NCI-H524 treated with DMSO at 0.1 percent for 48 hours (cell line): ENCODE results near the gene CHL1.

ENCODE experiments used
- DNase-seq: peaks from one replicate; lab custom pipeline; 2025; lab: John Stamatoyannopoulos, UW

CHL1 gene

DNA sequence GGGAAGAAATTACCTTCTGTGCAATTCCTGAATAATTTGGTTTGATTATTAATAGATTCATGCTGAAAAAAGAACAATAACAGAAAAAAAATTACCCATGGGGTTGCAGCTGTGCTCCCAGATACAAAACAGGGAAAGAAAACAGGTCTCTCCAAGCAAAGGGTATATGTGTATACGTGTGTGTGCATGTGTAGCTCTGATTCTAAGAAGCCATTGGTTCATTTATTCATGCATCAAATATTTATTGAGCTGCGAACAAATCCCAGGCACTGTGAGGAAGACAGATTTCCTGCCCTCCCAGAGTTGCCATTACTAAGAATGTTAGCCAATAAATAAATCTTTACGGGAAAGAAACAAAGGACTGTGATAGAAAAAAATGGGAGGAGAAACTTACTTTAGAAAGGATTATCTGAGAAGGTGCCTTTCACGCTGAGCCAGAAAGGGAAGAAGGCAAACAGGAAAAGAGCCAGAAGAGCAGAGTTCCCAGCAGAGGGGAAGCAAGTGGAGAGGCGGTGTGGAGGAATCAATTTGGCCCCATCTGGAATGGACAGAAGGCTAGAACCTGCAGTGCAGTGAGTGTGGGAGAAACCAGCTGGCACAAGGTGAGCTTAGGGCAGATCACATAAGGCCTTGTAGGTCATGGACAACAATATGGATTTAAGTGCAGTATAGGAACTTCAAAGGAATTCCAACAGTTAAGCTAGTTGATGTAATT lies 20.7 kb downstream of the CHL1 start:
- peak; percentile 63 for DNase-seq

DNA sequence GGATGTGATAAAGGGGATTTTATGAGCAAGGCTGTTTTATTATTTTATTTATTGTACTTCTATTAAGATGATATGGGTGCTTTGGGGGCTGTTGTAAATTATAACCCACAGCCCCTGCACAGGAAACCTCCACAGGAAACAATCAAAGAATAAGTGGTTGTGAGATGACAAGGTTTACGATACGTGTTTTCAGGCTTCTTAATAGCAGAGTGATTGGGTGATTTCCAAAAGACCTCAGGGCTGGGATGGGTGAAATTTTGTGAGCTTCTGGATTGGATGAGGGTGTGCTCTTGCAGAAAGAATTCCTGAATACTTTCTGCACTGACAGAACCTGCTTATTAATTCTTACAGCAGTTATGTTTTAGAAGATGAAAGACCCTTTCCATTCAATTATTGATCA lies 21.4 kb downstream of the CHL1 start:
- no peak for DNase-seq

DNA sequence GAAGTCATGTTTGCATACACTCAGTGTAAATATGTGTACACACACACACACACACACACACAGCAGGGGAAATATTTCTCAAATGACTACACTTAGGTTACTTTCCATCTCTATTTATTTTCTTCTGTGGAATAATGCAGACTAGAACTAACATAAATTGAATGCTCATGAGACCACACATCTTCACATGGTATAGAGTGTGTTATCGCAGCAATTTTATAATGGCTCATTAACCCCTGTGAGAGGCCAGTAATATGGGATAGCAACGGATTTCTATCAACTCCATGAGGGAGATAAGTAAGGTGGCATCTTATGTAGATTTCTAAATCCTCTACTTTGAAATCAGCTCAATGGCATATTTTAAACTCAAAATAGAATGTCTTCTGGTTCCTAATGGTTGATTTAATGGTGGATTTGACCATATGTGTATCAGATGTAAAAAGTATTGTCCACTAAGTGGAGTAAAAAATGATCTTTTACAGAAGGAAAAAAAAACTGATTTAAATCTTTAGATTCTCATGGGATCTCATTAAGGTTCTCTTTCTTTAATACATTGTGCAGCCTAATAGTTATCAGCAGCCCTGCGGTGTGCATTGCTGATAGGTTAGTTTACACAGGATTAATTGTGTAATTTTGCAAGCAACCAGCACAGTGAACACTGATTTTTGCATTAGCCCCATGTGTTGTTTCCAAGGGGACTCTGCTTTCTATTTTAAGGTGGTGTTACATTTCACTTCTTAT lies 32.0 kb downstream of the CHL1 start:
- no peak for DNase-seq

DNA sequence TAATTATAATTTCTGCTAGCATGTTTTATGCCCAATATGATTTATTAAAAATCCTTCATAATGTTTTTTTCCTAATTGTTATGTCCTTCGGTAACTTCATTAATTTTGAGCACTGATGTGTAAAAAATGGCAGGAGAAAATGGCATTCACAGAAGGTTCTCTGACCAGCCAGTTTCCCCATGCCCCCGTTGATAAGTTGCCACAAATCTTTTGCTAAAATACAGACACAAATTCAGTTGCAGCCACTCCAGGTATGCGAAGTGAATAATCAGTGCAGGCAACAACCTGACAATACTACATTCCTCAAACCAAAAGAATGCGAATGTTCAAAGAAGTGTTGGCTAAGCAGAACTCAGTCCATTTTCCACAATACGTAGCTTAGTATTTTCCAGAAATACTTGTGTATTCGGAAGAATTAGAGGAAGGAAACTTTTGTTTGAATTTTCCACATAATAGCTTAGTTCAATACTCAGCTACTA lies 32.7 kb downstream of the CHL1 start:
- DNase-seq: no peak

DNA sequence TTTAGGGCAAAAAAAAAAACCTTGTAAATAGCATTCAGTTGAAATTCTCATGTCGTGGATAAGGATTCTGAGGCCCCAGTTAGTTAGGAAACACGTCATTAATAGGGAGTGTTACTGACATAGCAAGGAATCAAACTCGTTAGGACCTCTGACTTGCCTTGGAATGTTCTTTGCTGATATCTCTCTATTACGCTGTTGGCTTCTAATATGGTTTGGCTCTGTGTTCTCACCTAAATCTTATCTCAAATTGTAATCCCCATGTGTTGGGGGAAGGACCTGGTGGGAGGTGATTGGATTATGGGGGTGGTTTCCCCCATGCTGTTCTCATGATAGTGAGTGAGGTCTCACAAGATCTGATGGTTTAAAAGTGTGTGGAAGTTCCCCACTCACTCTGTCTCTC lies 40.3 kb downstream of the CHL1 start:
- no peak for DNase-seq

DNA sequence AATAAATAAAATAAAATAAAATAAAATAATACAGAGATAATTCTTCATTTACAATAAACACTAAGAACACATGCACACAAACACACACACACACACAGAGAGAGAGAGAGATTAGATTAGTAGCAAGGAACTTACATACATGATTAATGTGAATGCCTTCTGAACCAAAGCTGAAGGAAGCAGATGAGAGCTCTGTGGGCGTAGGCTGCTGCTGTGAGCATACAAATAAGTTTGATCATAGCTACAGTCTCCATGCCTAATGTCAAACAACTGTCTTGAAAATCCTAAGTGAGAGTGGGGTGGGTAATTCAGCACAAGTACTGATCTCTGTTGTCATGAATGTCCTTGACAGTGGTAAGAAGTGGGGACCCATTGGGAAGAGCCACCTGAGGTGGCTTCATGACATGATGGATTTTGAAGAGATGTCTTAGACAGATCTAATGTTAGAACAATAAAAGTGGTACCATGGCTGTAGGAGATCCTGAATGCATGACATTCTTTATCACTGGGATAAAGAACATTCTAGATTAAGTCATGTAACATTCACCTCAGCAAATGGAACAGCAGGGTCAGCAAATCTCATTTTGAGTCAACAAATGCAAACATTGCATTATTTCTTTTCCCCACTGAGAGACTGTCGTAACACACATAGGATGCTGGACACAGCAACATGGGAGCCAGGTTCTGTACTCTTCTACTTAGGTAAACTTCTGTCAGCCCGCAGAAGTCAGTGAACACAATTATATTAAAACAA lies 46.2 kb downstream of the CHL1 start:
- DNase-seq: no peak

DNA sequence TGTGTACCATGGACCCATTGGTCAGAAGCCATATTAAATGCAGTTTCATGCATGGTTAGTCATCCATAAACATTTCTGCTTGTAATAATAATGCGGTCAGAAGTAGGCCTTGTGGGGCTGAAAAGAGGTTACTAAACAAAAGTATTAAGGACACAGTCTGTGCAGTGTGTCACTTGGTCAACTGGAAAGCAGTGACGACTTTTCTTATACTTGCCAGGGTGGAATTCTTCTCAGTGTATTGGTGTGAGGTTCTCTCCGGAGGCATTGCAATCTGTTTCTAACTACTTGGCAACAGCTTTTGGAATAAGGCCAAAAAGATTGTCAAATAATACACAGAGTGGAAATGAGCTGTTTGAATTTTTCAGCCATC lies 46.8 kb downstream of the CHL1 start:
- no peak for DNase-seq

DNA sequence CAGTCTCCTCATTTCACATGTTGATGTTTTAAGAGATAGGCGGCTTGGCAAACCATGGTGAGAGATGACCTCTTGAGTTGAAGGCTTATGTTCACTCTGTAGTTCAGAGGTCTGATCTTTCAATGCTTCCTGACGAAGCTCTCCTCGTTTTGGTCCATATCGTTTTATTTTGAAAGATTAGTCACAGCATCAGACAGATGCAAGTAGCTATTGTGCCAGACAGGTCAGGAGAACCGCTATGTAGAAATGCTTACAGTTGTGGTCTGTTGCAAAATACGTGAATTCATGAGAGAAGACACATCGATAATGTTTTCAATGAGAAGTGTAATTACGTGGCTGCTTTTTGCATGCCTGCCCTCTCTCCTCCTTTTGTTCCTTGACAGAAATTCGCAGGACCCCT lies 47.5 kb downstream of the CHL1 start:
- no peak for DNase-seq

DNA sequence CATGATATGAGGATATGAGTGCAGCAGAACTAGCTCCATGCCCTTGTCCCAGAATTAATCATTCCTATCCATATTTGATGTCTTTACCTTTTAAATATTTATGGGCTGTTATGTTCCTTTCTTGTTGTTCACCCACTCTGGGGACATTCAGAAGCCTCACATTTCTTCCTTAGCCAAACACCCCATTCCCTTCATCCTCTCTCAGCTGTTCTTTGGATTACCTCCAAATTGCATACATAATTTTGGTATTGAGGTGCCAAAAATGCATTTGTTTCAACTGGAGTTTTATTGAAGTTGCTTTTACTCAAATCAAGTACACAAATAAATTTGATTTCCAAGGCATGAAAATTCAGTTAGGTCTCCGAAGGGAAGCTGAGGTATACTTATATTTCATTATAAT lies 51.4 kb downstream of the CHL1 start:
- DNase-seq: no peak

DNA sequence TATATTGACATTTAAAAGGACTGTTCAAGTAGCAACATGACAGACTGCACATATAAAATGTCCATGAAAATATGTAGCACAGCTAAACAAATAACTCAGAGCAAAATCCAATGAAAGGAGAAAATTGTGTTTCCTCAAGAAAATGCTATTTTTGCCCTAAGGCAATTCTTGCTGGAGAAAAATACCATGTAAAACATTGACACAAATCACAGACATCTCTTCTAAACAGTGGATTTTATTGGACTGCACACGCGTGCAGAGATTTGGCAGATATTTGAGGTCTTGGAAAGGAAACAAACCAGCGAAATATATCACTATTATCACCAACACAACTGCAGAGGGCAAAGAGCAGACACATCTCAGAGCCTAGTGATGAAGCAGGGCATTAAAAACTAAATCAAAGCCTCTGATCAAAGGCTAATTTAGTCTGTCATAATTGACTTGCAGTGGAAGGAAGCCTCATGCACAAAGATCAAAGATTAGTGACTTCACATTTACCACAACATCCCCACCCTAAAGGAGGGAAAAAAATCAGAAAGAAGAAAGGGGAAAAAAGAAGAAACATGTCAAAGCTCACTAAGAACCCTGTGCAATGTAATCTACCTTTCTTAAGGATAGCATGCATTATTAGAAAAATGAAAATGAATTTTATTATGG lies 52.4 kb downstream of the CHL1 start:
- no peak for DNase-seq

DNA sequence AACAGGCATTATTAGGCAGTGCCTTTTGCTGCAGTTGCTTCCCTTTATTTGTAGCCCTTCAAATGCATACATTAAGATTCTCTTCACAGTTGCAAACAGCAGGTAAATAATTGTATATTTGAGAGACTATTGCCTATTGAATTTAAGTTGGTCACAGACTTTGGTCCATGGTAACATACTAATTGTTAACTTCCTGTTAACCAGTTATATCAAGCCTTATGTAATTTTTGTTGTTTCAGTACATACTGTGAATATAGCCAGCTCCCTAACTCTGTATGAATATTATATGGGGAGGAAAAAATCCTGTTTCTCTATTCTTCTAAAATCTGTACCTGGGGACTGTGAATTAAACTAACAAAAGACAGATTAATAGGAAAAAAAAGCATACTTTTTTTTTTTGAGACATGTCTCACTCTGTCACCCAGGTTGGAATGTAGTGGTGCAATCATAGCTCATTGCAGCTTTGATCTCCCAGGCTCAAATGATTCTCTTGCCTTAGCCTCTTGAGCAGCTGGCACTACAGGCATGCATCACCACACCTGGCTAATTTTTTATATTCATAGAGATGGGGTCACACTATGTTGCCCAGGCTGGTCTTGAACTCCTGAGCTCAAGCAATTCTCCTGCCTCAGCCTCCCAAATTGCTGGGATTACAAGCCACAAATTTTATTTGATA lies 53.2 kb downstream of the CHL1 start:
- no peak for DNase-seq

DNA sequence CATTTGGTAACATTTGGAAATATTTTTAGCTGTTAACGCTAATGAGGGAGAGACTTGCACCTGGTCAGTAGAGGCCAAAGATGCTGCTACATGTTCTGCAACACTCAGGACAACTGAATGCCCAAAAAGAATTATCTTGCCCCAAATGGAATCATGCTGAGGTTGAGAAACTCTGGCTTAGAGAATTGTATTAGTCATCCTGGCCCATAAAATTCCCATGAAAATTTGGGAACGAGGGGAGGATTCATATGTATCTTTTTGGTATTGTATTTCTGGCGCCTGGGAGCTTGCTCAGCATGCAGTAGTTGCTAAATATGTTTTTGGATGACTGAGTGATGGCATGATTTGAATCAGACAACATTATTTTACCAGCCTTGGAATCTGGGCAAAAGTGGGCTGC lies 59.9 kb downstream of the CHL1 start:
- no peak for DNase-seq

DNA sequence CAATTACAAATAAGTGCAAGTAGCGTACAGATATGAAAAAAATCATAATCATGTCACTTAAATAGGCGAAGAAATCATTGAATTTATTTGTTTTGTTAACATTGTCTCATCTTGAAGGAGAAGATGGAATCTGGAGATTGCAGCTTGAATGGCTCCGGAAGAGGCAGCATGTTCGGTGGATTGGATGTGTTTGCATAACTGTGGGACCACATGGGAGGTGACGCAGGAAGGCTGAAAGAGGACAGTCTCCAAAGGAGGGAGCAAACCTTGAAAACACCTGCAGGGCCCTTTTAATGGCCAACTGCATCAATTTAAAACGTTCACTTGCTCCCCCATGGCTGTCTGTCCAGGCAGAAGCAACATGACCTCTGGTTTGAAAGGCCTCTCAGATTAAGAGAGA lies 61.3 kb downstream of the CHL1 start:
- no peak for DNase-seq

DNA sequence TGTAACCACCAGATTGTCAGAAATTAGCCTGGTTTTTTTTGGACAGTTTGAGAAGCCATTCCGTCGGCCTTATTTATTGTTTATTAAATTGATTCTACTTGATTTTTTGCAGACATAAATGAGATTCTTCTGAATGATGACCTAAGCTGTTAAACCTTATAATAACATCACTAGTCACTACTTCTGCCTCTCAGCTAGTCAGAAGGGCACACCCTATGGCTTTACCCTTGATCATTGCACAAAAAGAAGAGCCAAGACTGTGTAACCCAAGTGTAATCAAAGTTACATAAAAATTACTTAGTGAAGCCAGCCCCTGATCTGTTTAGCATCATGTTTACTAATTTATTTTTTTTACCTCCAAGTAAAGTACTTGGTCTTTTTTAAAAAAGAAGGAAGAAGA lies 64.3 kb downstream of the CHL1 start:
- no peak for DNase-seq

DNA sequence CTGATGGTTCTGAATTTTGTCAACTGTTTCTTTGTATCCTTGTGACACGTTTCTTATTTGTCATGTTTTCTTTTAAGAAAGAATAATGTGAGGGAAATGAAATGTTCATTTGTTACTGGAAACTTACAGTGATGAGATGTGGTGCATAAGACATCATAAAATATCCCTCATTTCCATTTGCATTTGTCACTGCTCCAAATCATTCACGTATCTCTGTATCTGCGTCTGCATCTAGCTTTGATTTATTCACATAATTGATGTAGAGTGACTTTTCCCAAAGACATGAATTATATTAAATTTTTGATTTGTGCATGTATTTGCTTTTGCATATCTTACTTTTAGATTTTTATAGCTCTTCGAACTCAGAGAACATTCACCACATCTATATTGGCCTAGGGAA lies 66.8 kb downstream of the CHL1 start:
- DNase-seq: no peak

DNA sequence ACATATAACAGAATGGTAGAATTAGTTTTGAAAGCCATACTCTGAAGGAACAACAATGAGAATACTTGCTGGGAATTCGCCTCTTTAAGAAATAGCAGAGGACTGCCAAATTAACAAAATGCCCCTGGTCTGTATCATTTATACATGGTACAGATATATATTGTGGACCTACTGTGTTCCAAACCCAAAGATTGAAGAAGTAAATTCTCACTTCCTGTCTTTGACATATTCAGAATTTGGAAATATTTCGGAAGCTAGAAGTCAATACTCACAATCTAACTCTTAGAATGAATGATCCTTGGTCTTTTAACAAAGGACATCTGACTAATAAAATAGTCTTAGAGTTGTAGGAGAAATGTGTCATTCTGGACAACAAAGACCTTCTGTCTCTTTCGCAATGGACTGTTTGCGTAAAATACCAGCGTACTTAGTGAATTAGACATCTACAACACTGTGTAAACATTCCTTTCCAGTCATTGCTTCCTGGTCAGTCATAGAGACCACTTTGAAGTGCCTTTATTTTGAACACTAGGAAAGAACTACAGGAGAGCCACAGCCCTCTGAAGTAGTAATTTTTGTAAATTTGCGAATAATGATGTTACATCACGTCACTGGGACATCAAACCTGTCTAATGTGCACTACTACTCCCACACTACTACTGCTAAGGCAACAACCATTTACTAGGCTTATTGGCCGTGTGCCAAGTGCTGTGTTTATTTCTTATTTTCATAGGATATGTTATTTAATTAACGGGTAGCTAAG lies 68.0 kb downstream of the CHL1 start:
- no peak for DNase-seq

DNA sequence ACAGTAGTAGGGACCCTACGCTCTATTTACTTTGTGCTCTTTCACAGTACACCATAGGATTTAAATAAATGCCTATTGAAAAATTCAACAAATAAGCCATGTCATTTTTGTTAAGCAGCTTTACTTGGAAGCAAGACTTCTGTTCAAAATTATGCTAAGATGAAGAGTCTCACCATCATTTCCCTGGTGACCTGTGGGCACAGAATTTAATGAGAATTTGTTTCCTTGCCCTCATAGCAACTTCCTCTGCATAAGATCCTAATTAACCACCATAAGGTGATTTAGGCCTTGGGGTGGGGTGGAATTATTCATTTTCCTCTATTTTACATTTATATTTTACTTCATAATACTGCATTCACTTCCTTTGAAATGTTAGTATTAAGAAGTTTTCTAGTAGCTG lies 70.5 kb downstream of the CHL1 start:
- DNase-seq: no peak

DNA sequence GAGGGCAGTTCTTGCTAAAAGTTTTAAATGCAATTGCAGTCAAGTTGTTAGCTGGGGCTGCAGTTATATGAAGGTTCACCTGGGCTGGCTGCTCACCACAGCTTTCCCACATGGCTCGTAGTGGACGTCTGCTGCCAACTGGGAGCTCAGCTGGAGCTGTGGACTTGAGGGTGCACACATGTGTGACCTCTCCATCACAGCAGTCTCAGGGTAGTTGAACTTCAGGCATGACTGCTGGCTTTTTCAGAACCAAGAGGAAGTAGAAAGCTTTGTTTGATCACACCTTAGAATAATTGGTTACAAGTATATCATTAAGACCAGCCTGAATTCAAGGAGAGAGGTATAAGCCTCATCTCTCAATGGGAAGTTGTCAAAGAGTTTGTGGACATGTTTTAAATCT lies 74.1 kb downstream of the CHL1 start:
- DNase-seq: no peak

DNA sequence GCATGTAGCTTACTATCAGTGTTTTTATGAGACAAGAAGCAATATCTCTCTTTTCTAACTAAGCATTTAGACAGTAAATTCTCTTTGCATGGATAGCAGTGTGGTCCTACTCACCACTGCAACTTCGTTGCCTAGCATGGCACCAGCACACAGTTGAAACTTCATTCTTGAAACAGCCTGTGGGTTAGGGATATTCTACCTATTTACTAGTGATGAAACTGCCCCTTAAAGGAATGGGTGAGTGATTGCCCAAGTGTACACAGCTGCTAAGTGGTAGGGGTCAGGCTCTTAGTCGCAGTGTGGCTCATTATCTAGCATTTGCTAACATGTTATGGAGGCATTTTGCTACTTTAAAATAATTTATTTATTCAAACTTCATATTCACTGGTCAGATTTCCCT lies 78.4 kb downstream of the CHL1 start:
- DNase-seq: no peak

DNA sequence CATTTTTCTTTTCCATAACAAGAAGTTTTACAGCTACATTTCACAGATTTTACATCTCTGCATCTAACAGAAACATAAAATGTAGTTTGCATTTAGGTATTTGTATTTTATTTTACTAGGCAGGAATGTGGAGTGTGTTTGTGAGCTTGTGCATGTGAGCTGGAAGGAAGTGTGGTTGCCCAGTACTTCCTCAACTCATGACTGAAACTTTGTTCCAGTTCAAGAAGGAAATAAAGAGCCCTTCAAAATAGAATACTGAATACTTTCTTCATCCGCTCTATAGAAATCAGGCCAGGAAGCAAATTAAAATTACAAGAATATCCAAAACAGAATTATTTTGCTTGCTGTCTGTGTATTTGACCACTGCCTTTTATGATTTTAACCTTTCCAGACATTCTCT lies 81.3 kb downstream of the CHL1 start:
- no peak for DNase-seq
